Activated CD4-positive, alpha-beta T cell treated with anti-CD3 and anti-CD28 coated beads, Interleukin-2, amount 50 U/mL, for 24 hours (primary cell): Measurements from ENCODE around the gene PTCSC3.

Experiments
- DNase-seq, 2 donors: peaks; one replicate each; pipeline ENCODE4 v3.0.0-alpha.2; 2020; ENCODE audit warnings: low read depth in 1 of 2, low spot score in 1 of 2

Gene PTCSC3

GRCh38 chr14:36176524-36176923 is at the start of gene PTCSC3:
TSS of gene PTCSC3 (minus strand) at chr14:36176722.
- no peak for DNase-seq

- DNase-seq: no peak
Measured at GRCh38 chr14:36226164-36226563, 49.6 kb upstream of the PTCSC3 start.

GRCh38 chr14:36224176-36224575 is 47.7 kb upstream of the PTCSC3 start:
- DNase-seq: no peak

GRCh38 chr14:36223558-36223957 is 47.0 kb upstream of the PTCSC3 start:
- DNase-seq: no peak

GRCh38 chr14:36222952-36223468 is 46.5 kb upstream of the PTCSC3 start:
- DNase-seq: no peak

GRCh38 chr14:36222337-36222736 is 45.8 kb upstream of the PTCSC3 start:
- no peak for DNase-seq

- DNase-seq: no peak
Measured at GRCh38 chr14:36221112-36221511, 44.6 kb upstream of the PTCSC3 start.

- DNase-seq: no peak
Measured at GRCh38 chr14:36217732-36218131, 41.2 kb upstream of the PTCSC3 start.

- DNase-seq: no peak
Measured at GRCh38 chr14:36217027-36217426, 40.5 kb upstream of the PTCSC3 start.

GRCh38 chr14:36215217-36215598 is 38.7 kb upstream of the PTCSC3 start:
- no peak for DNase-seq

GRCh38 chr14:36214476-36215216 is 38.1 kb upstream of the PTCSC3 start:
- DNase-seq: no peak

GRCh38 chr14:36212987-36213386 is 36.5 kb upstream of the PTCSC3 start:
- DNase-seq: no peak

GRCh38 chr14:36212577-36212976 is 36.1 kb upstream of the PTCSC3 start:
- DNase-seq: no peak

- no peak for DNase-seq
Measured at GRCh38 chr14:36208690-36209278, 32.3 kb upstream of the PTCSC3 start.

GRCh38 chr14:36207500-36207899 is 31.0 kb upstream of the PTCSC3 start:
- no peak for DNase-seq

- DNase-seq: no peak
Measured at GRCh38 chr14:36204461-36205073, 28.0 kb upstream of the PTCSC3 start.

GRCh38 chr14:36198378-36198777 is 21.9 kb upstream of the PTCSC3 start:
- DNase-seq: no peak

- no peak for DNase-seq
Measured at GRCh38 chr14:36194663-36195062, 18.1 kb upstream of the PTCSC3 start.

GRCh38 chr14:36192530-36192929 is 16.0 kb upstream of the PTCSC3 start:
- no peak for DNase-seq

- DNase-seq: no peak
Measured at GRCh38 chr14:36183402-36183801, 6.9 kb upstream of the PTCSC3 start.

- no peak for DNase-seq
Measured at GRCh38 chr14:36181417-36181816, 4.9 kb upstream of the PTCSC3 start.

GRCh38 chr14:36177489-36177888 is 967 bp upstream of the PTCSC3 start:
- no peak for DNase-seq
